ENCODE results near the gene ACVR1B.

The ACVR1B gene

GRCh38 chr12:51954561-51955361 lies 3.3 kb downstream of the ACVR1B start:
- Mint-ChIP-seq H3K27me3 (no peaks in the 10 kb centered on the region), H3K4me1 (peaks cover 29% of the 10 kb centered on the region), H3K9me3 (no peaks in the 10 kb centered on the region), H3K4me3 (no peak overlapping the region), H3K27ac (ENCODE audit: low read depth) (no peak overlapping the region), H3K36me3 (ENCODE audit: insufficient read depth) (peaks cover 3% of the 10 kb centered on the region)
- no peak for ATAC-seq (replicated peaks; ENCODE audit: extremely low read depth, poor library complexity, severe bottlenecking)
- no peak for DNase-seq (ENCODE audit: low spot score in 2 of 2)

GRCh38 chr12:51955702-51956101 lies 4.2 kb downstream of the ACVR1B start:
- DNase-seq (ENCODE audit: low spot score in 2 of 2) = no peak
- H3K36me3 Mint-ChIP-seq (ENCODE audit: insufficient read depth) = peaks cover 2% of the 10 kb centered on the region
- H3K27ac Mint-ChIP-seq (ENCODE audit: low read depth) = no peak overlapping the region
- no peaks in the 10 kb centered on the region for H3K9me3 Mint-ChIP-seq
- no peaks in the 10 kb centered on the region for H3K27me3 Mint-ChIP-seq
- H3K4me1 Mint-ChIP-seq = peaks cover 29% of the 10 kb centered on the region
- no peak overlapping the region for H3K4me3 Mint-ChIP-seq
- no peak for ATAC-seq (replicated peaks; ENCODE audit: extremely low read depth, poor library complexity, severe bottlenecking)

- Mint-ChIP-seq H3K27me3 (no peaks in the 10 kb centered on the region), H3K4me3 (no peak overlapping the region), H3K27ac (ENCODE audit: low read depth) (no peak overlapping the region), H3K4me1 (peaks cover 10% of the 10 kb centered on the region), H3K9me3 (no peaks in the 10 kb centered on the region), H3K36me3 (ENCODE audit: insufficient read depth) (no peaks in the 10 kb centered on the region)
- no peak for DNase-seq (ENCODE audit: low spot score in 2 of 2)
- no peak for ATAC-seq (replicated peaks; ENCODE audit: extremely low read depth, poor library complexity, severe bottlenecking)
These were observed 7.0 kb downstream of the ACVR1B start for GRCh38 chr12:51958542-51958941.

GRCh38 chr12:51959211-51959610 lies 7.7 kb downstream of the ACVR1B start:
- no peaks in the 10 kb centered on the region for H3K9me3 Mint-ChIP-seq
- H3K4me3 Mint-ChIP-seq = no peak overlapping the region
- DNase-seq (ENCODE audit: low spot score in 2 of 2) = no peak
- H3K4me1 Mint-ChIP-seq = peaks cover 6% of the 10 kb centered on the region
- H3K27me3 Mint-ChIP-seq = no peaks in the 10 kb centered on the region
- no peak for ATAC-seq (replicated peaks; ENCODE audit: extremely low read depth, poor library complexity, severe bottlenecking)
- peak overlapping the region; percentile 3 for H3K27ac Mint-ChIP-seq (ENCODE audit: low read depth)
- H3K36me3 Mint-ChIP-seq (ENCODE audit: insufficient read depth) = no peaks in the 10 kb centered on the region

GRCh38 chr12:51959921-51960320 lies 8.4 kb downstream of the ACVR1B start:
- Mint-ChIP-seq H3K36me3 (ENCODE audit: insufficient read depth) (no peaks in the 10 kb centered on the region), H3K9me3 (no peaks in the 10 kb centered on the region), H3K27ac (ENCODE audit: low read depth) (peak overlapping the region; percentile 3), H3K27me3 (no peaks in the 10 kb centered on the region), H3K4me1 (peaks cover 6% of the 10 kb centered on the region), H3K4me3 (no peak overlapping the region)
- ATAC-seq (replicated peaks; ENCODE audit: extremely low read depth, poor library complexity, severe bottlenecking) (no peak), DNase-seq (ENCODE audit: low spot score in 2 of 2) (no peak)

DNA sequence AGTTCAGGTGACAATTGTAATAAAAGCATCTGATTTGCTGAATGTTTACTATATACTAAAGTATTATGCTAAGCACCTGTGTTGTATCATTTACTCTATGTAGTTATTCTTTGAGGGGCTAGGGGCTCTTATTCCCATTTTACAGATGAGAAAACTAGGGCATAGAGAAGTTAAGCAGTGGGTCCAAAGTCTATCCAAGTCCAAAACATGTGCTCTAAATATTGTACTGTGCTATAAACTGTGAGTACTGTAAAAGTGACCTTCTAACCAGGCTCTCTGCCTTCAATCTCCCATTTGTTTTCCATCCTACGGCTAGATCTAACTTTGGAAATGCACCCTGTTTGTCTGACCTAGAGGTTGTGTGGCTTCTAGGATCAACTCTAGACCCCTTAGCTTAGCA lies 9.0 kb downstream of the ACVR1B start:
- no peaks in the 10 kb centered on the region for H3K27me3 Mint-ChIP-seq
- H3K9me3 Mint-ChIP-seq = no peaks in the 10 kb centered on the region
- H3K4me3 Mint-ChIP-seq = no peak overlapping the region
- ATAC-seq (replicated peaks; ENCODE audit: extremely low read depth, poor library complexity, severe bottlenecking) = no peak
- H3K4me1 Mint-ChIP-seq = peaks cover 6% of the 10 kb centered on the region
- no peak for DNase-seq (ENCODE audit: low spot score in 2 of 2)
- no peak overlapping the region for H3K27ac Mint-ChIP-seq (ENCODE audit: low read depth)
- H3K36me3 Mint-ChIP-seq (ENCODE audit: insufficient read depth) = no peaks in the 10 kb centered on the region

- no peaks in the 10 kb centered on the region for H3K9me3 Mint-ChIP-seq
- no peak for ATAC-seq (replicated peaks; ENCODE audit: extremely low read depth, poor library complexity, severe bottlenecking)
- no peak overlapping the region for H3K27ac Mint-ChIP-seq (ENCODE audit: low read depth)
- DNase-seq (ENCODE audit: low spot score in 2 of 2) = no peak
- H3K36me3 Mint-ChIP-seq (ENCODE audit: insufficient read depth) = no peaks in the 10 kb centered on the region
- H3K27me3 Mint-ChIP-seq = no peaks in the 10 kb centered on the region
- no peak overlapping the region for H3K4me3 Mint-ChIP-seq
- peaks cover 3% of the 10 kb centered on the region for H3K4me1 Mint-ChIP-seq
These were observed 9.4 kb downstream of the ACVR1B start for GRCh38 chr12:51960890-51961289.

GRCh38 chr12:51961834-51962233 lies 10.3 kb downstream of the ACVR1B start:
- H3K27ac Mint-ChIP-seq (ENCODE audit: low read depth) = peak overlapping the region; percentile 14
- H3K4me1 Mint-ChIP-seq = no peaks in the 10 kb centered on the region
- H3K27me3 Mint-ChIP-seq = no peaks in the 10 kb centered on the region
- DNase-seq (ENCODE audit: low spot score in 2 of 2) (no peak), ATAC-seq (replicated peaks; ENCODE audit: extremely low read depth, poor library complexity, severe bottlenecking) (no peak)
- no peak overlapping the region for H3K4me3 Mint-ChIP-seq
- H3K36me3 Mint-ChIP-seq (ENCODE audit: insufficient read depth) = no peaks in the 10 kb centered on the region
- no peaks in the 10 kb centered on the region for H3K9me3 Mint-ChIP-seq

DNA sequence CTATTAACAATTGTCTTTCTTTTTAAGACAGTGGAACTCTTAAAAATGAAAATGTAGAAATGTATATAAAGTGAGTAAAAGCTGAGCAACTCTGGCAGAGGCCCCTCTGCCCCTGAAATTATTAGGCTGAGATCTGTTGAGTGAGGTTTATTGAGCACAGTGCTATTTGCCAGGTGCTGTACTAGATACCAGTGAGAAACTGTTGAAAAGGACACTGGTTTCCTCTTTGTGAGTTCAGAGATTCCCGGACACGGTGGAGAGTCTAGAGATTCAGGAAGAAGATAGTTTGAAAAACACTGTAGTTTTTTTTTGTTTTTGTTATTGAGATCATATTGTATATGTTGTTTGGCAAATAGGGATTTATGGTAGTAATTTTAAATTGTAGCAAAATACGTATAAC lies 11.2 kb downstream of the ACVR1B start:
- Mint-ChIP-seq H3K4me1 (no peaks in the 10 kb centered on the region), H3K4me3 (no peak overlapping the region), H3K9me3 (no peaks in the 10 kb centered on the region), H3K27me3 (no peaks in the 10 kb centered on the region), H3K36me3 (ENCODE audit: insufficient read depth) (no peaks in the 10 kb centered on the region), H3K27ac (ENCODE audit: low read depth) (no peak overlapping the region)
- DNase-seq (ENCODE audit: low spot score in 2 of 2) (no peak), ATAC-seq (replicated peaks; ENCODE audit: extremely low read depth, poor library complexity, severe bottlenecking) (no peak)

GRCh38 chr12:51963477-51963876 lies 12.0 kb downstream of the ACVR1B start:
- DNase-seq (ENCODE audit: low spot score in 2 of 2) (no peak), ATAC-seq (replicated peaks; ENCODE audit: extremely low read depth, poor library complexity, severe bottlenecking) (no peak)
- Mint-ChIP-seq H3K27me3 (no peaks in the 10 kb centered on the region), H3K27ac (ENCODE audit: low read depth) (no peak overlapping the region), H3K4me3 (no peak overlapping the region), H3K4me1 (no peaks in the 10 kb centered on the region), H3K36me3 (ENCODE audit: insufficient read depth) (no peaks in the 10 kb centered on the region), H3K9me3 (no peaks in the 10 kb centered on the region)

DNA sequence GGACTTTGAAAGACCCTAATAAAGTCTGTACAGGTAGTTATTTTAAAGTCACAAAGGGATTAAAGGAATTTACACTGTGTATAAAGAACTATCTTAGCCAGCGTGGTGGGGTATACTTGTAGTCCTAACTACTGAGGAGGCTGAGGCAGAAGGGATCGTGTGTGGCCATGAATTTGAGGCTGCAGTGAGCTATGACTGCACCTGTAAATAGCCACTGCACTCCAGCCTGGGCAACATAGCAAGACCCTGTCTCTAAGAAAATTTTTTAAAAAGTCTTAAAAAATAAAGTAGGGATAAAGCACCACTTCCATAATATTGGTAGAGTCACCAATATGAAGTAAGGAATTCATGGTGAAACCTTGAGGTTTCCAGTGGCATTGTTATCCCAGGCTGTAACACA lies 18.1 kb downstream of the ACVR1B start:
- Mint-ChIP-seq H3K36me3 (ENCODE audit: insufficient read depth) (peaks cover 6% of the 10 kb centered on the region), H3K27me3 (no peaks in the 10 kb centered on the region), H3K4me3 (peak overlapping the region; percentile 22), H3K27ac (ENCODE audit: low read depth) (no peak overlapping the region), H3K9me3 (no peaks in the 10 kb centered on the region), H3K4me1 (peaks cover 50% of the 10 kb centered on the region)
- no peak for DNase-seq (ENCODE audit: low spot score in 2 of 2)
- no peak for ATAC-seq (replicated peaks; ENCODE audit: extremely low read depth, poor library complexity, severe bottlenecking)

- Mint-ChIP-seq H3K4me3 (peak overlapping the region; percentile 41), H3K9me3 (no peaks in the 10 kb centered on the region), H3K4me1 (peaks cover 63% of the 10 kb centered on the region), H3K27ac (ENCODE audit: low read depth) (peak overlapping the region; percentile 81), H3K27me3 (no peaks in the 10 kb centered on the region), H3K36me3 (ENCODE audit: insufficient read depth) (peaks cover 8% of the 10 kb centered on the region)
- ATAC-seq (replicated peaks; ENCODE audit: extremely low read depth, poor library complexity, severe bottlenecking) (peak; percentile 74), DNase-seq (ENCODE audit: low spot score in 2 of 2) (peak in 1 of 2 donors; percentile 46)
These were observed 19.6 kb downstream of the ACVR1B start for GRCh38 chr12:51970904-51971646.
